Testis (tissue), 2 donors: ENCODE measurements around the gene FOXN3.

Experiments
- POLR2A ChIP-seq: fragments of 450-650 bp; IDR thresholded peaks from one replicate; pipeline ENCODE4 v1.6.1; 2017; ENCODE audit warnings: antibody characterized with exemption, mild to moderate bottlenecking, moderate library complexity
- TF ChIP-seq, protein P1 (sequence below), 3 experiments: fragments of 450-650 bp in 2 of 3; fragments of 200-600 bp in 1 of 3; sonication (generic) in 1 of 3; IDR thresholded peaks; one replicate each; pipeline ENCODE4 v1.5.1; 2016 to 2019; ENCODE audit warnings: antibody characterized with exemption in 3 of 3, mild to moderate bottlenecking in 2 of 3, moderate library complexity in 1 of 3

DNA sequence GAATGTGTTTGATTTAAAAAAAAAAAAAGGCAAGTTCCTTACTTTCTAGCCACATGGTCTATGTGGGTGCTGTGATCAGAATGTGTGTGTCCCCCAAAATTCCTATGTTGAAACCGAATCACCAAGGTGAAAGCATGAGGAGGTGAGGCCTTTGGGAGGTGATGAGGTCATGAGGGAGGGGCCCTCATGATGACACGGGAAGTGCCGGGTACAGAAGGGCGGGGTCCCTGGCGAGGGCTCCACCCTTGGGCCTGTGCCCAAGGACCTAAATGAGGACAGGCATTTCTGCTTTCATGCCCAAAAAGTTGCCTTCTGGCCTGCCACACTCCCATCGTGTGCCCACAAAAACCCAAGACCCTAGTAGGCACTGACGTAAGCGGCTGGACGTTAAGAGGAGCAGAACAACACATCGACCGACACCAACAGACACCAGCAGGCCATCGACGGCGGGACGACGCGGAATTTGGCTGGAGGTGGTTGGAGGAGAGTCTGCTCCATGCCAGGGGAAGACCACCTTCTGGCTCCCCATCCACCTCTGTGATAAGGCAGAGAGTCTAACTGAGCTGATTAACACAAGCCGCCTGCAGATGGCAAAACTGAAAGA lies 211.8 kb downstream of the FOXN3 start:
- TF ChIP-seq, protein P1, sequence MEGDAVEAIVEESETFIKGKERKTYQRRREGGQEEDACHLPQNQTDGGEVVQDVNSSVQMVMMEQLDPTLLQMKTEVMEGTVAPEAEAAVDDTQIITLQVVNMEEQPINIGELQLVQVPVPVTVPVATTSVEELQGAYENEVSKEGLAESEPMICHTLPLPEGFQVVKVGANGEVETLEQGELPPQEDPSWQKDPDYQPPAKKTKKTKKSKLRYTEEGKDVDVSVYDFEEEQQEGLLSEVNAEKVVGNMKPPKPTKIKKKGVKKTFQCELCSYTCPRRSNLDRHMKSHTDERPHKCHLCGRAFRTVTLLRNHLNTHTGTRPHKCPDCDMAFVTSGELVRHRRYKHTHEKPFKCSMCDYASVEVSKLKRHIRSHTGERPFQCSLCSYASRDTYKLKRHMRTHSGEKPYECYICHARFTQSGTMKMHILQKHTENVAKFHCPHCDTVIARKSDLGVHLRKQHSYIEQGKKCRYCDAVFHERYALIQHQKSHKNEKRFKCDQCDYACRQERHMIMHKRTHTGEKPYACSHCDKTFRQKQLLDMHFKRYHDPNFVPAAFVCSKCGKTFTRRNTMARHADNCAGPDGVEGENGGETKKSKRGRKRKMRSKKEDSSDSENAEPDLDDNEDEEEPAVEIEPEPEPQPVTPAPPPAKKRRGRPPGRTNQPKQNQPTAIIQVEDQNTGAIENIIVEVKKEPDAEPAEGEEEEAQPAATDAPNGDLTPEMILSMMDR (IDR thresholded peaks at IDR 0.05) = no peak
- no peak for TF ChIP-seq POLR2A
